ENCODE results near the gene CTDSPL.

Gene CTDSPL

GRCh38 chr3:38005076-38006020 is 143.7 kb downstream of the CTDSPL start:
- DNase-seq, result no peak

DNA sequence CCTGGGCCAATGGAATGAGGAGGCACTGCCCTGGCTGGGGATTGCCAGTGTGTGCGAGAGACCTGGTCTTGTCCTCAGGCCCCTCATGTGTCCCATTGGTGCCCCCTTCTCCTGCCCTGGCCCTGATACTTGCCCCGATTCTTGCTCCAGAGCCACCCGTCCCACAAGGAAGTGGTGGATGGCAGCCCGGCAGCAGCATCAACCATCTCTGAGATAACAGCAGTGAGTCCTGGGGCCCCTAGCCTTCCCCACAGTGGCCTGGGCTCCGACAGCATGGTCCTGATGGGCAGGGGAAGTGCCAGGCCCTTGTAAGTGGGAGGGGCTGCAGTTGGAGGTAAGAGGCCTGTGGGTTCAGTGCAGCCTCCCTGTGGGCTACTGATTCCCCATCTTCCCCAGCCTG is 144.4 kb downstream of the CTDSPL start:
- no peak for DNase-seq

DNA sequence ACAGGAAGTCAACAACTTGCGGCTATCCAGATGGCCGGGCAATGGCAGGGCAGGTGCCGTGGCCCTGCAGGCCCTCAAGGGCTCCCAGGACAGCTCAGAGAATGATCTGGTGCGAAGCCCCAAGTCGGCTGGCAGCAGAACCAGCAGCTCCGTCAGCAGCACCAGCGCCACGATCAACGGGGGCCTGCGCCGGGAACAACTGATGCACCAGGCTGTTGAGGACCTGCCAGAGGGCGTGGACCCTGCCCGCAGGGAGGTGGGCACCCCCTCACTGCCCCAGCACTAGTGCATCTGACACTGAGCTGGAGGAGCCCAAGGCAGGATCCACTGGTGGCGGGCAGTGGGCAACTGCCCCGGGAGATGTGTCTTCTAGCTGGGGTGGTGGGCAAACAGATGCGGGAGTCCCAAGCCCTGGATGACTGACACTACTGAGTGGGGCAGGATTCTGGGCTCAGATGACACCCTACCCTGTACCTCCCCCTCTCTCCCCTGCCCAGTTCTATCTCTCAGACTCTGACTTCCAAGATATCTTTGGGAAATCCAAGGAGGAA is 144.8 kb downstream of the CTDSPL start:
- DNase-seq, result no peak

DNA sequence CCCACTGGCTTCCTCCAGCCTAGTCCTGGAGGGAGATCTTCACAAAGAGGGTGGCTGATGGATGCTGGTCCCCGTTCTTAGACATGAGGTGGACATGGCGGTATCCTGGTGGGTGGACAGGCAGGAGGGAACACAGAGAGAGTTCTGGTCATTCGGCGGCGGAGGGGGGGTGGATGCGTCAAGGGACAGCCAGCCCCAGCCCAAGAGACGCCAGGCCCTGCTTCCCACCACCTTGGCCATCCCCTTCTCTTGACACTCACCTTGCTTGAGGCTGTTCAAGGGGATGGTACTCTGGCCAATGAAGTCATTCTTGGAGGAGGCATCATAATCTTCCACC is 146.0 kb downstream of the CTDSPL start:
- DNase-seq, result no peak

DNA sequence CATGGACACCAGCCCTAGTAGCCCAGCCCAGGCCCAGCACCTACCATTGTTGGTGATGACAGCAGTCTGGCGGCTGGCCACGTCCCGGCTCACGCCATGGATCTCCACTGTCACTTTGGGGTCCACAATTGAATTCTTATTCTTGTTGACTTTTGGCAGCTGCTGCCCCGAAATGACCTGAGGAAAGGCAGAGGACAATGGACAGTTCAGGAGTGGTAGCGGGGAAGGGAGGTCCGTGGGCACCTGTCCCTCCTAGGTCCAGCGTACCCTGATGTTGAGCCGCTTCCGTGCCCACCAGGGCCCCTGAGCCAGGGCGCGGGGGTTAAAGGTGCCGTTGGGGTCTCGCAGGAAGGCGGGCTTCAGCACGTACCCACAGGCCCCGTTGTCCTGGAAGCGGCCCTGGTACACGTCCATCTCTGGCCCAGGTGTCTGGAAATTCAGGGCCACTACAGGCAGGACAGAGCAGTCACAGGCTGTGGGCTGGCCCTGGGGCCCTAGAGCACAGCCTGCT is 146.6 kb downstream of the CTDSPL start:
- no peak for DNase-seq

- no peak for DNase-seq
These were observed 147.4 kb downstream of the CTDSPL start for GRCh38 chr3:38008971-38009580.

DNA sequence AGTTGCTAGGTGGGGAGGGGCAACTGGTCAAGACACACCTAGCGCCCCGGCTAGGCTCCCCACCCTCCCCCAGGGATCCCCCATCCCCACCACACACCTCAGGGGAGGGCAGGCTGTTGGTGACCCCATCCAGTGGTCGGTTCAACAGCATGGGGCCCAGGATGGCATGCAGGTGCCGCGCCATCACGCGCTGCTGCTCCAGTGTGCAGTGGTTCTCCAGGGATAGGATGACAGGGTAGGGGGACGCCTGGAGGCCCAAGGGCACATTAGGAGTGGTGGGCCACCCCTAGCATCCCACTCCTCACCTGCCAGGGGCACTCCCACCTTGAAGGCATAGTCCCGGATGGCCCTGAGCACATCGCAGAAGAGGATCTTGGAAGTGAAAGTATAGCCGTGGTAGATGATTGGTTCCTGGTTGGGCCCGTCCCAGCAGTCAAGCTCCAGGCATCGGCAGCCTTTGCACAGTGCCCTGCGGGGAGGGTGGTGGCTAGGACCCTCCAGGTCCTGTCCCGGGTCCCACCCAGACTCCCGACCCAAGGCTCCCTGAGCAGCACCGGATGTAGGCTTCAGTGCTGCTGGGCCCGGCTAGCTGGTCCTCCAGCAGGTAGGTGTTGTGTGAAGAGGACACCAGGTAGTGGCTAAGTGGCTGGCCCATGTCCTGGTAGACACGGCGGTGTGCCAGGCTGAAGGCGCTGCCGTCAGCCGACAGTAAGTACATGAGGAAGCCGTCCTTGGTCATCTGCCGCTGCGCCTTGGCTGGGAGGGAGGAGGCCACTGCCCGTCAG is 148.3 kb downstream of the CTDSPL start:
- no peak for DNase-seq

- DNase-seq, result no peak
These were observed 149.4 kb downstream of the CTDSPL start for GRCh38 chr3:38011111-38011510.

DNA sequence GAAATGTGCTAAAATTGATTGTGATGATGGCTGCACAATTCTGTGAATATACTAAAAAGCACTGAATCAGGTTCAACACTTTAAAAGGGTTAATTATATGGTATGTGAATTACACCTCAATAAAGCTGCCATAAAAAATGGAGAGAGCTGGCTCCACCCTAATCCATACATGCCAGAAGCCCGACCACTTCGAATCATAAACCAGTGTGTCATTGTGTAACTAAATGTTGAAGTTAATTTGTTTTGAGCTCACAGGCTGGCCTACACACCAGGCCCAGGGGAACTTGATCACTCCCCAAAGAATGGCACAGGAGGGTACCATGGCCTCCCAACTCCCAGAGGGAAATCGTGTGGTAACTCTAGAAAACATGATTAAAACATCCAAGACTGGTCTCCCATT is 153.8 kb downstream of the CTDSPL start:
- no peak for DNase-seq

- no peak for DNase-seq
These were observed 154.3 kb downstream of the CTDSPL start for GRCh38 chr3:38015984-38016383.

- DNase-seq, result no peak
These were observed 154.7 kb downstream of the CTDSPL start for GRCh38 chr3:38016410-38016809.

- no peak for DNase-seq
These were observed 155.3 kb downstream of the CTDSPL start for GRCh38 chr3:38016847-38017444.

GRCh38 chr3:38017445-38018295 is 156.0 kb downstream of the CTDSPL start:
- DNase-seq, result no peak

DNA sequence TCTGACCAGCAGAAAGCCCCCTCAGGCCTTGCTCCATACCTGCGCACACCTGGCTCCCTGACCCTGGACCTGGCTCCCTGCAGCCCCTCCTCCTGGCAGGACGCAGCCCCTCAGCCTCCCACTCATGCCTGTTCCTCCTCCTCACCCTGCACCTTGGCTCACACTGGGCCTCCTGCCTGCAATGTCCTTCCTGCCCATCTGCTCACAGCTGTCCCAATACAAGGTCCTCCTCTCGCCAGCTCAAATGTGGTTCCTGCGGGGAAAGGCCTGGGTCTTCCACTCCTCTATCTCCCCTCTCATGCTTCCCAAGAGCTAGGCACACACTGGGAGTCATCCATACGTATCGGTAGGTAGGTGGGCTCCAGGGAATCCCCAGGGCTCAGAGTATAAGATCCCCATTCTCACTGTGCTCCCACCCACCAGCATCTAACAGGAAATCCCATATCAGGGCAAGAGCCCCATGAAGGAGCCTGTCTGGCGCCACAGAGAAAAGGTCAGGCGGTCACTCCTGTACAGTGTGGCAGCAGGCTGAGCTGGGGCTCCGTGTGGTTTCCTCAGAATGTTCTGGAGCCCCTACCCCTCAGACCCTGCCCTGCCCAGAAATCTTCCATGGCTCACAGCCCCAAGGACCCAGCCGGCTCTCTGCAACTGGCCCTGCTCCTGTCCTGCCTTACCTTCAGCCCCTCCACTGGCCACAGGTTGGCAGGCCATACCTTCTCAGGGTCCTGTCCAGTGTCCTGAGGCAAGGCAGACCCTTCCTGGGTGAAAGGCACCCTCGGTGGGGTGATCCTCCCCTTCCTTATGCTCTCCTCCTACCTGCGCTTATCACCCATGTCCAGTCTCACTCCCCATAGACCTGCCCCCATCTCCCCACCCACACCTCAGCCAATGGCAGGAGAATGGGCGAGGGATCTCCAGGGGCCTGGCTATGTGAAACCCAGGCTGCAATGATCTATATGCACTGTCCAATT is 156.9 kb downstream of the CTDSPL start:
- no peak for DNase-seq

- DNase-seq, result no peak
These were observed 158.1 kb downstream of the CTDSPL start for GRCh38 chr3:38019658-38020341.

DNA sequence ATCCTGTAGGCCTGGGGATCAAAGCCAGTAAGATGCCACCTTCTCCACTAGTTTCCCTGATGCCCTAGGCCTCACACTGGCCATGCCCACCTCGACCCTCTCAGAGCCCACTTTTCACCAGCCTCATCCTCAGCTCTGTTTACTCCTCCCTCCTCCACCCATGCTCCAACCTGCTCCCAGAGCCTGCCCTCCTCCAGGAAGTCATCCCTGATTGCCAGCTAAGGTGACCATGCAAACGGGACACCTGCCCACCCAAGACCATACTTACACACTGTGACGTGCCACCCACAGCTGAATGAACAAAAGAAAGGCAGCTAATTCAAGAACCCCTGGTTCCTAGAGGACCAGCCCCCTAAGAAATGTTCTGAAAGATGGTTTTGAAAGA is 158.7 kb downstream of the CTDSPL start:
- no peak for DNase-seq

DNA sequence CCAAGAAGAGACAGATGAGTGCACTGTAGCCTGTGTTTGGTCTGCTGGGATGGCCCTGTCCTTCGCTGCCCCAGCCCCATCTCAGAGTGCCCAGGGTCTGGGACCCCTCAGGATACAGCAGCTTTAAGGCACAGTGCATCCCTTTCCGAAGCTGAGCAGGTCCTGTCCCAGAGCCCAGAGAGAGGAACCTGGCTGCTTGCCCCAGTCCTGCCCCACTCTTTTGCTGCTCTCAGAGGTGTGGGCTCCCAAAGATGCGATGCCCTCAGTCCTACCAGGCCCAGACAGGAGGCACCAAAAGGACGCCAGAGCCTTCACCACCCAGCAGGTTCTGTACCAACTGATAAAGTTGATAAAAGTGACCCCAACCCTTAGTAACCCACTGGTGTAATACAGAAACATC is 159.5 kb downstream of the CTDSPL start:
- DNase-seq, result no peak

DNA sequence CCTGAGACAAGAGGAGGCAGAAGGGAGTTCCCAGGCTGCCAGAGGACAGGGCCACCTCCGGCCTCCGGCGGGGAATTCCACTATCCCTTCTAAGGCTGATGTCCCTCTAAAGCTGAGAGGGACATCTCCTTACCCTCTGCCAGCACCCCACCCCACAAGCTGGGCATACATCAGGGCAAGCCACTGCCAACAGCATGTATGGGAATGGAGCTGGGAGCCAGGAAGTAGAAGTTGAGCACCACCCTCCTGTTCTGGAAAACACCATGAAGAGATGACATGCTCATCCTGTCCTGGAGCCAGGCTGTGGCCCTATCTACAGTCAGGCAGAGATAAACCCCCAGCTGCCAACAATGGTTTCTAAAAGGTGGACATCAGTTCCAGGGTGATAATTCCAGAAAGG is 160.6 kb downstream of the CTDSPL start:
- no peak for DNase-seq

DNA sequence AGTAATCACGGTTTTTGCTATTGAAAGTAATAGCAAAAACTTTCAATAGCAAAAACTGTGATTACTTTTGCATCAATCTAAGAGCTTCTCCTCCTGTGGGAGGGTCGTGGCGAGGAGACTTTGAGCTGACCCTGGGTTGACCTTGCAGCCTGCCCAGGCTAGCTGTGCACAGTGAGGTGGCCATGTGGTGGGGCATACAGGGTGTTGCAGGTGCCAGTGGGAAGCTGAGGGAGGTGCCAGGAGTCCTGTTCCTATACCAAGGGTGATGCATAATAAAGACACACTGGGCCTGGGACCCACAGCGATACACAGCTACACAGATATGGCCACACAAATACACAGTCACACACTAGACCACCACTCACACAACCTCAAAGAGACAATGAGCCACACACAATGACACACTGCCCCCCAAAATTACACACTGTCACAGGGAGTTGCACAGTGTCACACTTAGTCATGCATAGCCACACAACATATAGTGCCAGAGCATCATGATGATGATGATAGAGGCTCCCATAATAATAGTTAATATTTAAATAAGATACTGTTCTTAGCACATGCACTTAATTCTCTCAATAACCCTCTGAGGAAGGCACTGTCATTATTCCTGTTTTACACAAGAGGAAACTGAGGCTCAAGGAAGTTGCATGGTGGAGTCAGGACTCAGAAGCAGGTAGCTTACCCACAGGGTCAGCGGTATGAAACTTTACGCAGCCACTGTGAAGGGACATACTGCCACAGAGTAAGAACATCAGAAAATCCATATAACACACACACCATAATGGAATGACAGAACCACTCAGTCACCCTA is 161.4 kb downstream of the CTDSPL start:
- no peak for DNase-seq
